Endothelial cell of umbilical vein (primary cell): ENCODE measurements around the gene ALOX12. TPM values are rescaled to one million over a fixed set of nuclear protein-coding genes. Genes with fewer than 3 reads are reported as not detected.

ENCODE experiments used
- BruUV-seq: library from RNA; stranded (reverse); fragments of 400-500 nt; replicated peaks from 2 replicates; lab custom pipeline; 2021; lab: Mats Ljungman, UMichigan
- CTCF ChIA-PET: fragments of 300-600, 350-600 bp; sonication (Branson Sonifier 250); formaldehyde crosslinking; loops from one replicate; lab custom pipeline; 2021; ENCODE audit warnings: antibody characterized with exemption, inconsistent platforms; lab: Charles Lee
- POLR2A ChIA-PET: fragments of 300-600, 350-600 bp; sonication (Branson Sonifier 250); formaldehyde crosslinking; loops from one replicate; lab custom pipeline; 2021; ENCODE audit warnings: antibody characterized with exemption, inconsistent platforms; lab: Charles Lee
- DNase-seq: peaks from one replicate; pipeline ENCODE4 v3.0.0-alpha.2; 2011; ENCODE audit warnings: low read depth, low spot score
- FAIRE-seq: peaks from 2 replicates; lab custom pipeline; 2011; peaks lifted over from hg19 to GRCh38; lab: Jason Lieb, UNC
- H2AFZ ChIP-seq: 2 replicates; pipeline ENCODE4 v1.6.0; 2012; ENCODE audit warnings: low read depth, low read length, control low read depth, inconsistent platforms
- H3K27ac ChIP-seq: 2 replicates; pipeline ENCODE4 v1.5.1; 2011; ENCODE audit warnings: low read depth, mild to moderate bottlenecking, control low read depth, low read length, moderate library complexity; ENCODE audit not compliant: insufficient read depth
- H3K27me3 ChIP-seq, 2 experiments: 2 replicates each; pipeline versions ENCODE4 v1.6.0 to v1.6.1; 2011; ENCODE audit warnings: low read length in 2 of 2, mixed read lengths in 1 of 2; ENCODE audit not compliant: control insufficient read depth in 2 of 2, insufficient read depth in 2 of 2
- H3K36me3 ChIP-seq, 2 experiments: 2 replicates in 1 of 2; 3 replicates in 1 of 2; pipeline ENCODE4 v1.5.1; 2011; ENCODE audit warnings: low read length in 2 of 2, mild to moderate bottlenecking in 1 of 2, moderate library complexity in 1 of 2; ENCODE audit not compliant: control insufficient read depth in 2 of 2, insufficient read depth in 2 of 2; ENCODE audit errors: extremely low read depth in 1 of 2
- H3K4me1 ChIP-seq: 3 replicates; pipeline ENCODE4 v1.5.1; 2011; ENCODE audit warnings: mild to moderate bottlenecking, low read length; ENCODE audit not compliant: control insufficient read depth, insufficient read depth; ENCODE audit errors: extremely low read depth
- H3K4me2 ChIP-seq: 2 replicates; pipeline ENCODE4 v1.6.1; 2011; ENCODE audit warnings: low read length, control low read depth, mixed read lengths; ENCODE audit not compliant: insufficient read depth
- H3K4me3 ChIP-seq, 3 experiments: fragments of 200-600 bp in 1 of 3; sonication (generic), shearing (Covaris generic) in 1 of 3; replicated peaks in 1 of 3; 2 replicates each; pipeline ENCODE4 v1.5.1; 2011 to 2016; ENCODE audit warnings: control low read depth in 3 of 3, low read length in 3 of 3, mild to moderate bottlenecking in 2 of 3, inconsistent platforms in 1 of 3, low read depth in 1 of 3, moderate library complexity in 1 of 3; ENCODE audit not compliant: insufficient read depth in 1 of 3
- H3K79me2 ChIP-seq: 2 replicates; pipeline ENCODE4 v1.6.0; 2012; ENCODE audit warnings: low read length, inconsistent platforms; ENCODE audit not compliant: control insufficient read depth, insufficient read depth
- H3K9ac ChIP-seq: replicated peaks from 2 replicates; pipeline ENCODE3; 2011; ENCODE audit warnings: low read length, control low read depth; ENCODE audit not compliant: insufficient read depth; ENCODE audit errors: extremely low read depth
- H3K9me1 ChIP-seq: replicated peaks from 3 replicates; pipeline ENCODE4 v1.6.0; 2011; ENCODE audit warnings: mild to moderate bottlenecking, low read length; ENCODE audit not compliant: control insufficient read depth, insufficient read depth; ENCODE audit errors: extremely low read depth
- H3K9me3 ChIP-seq: replicated peaks from 2 replicates; pipeline ENCODE4 v1.5.1; 2012; ENCODE audit warnings: low read length, inconsistent platforms; ENCODE audit not compliant: control insufficient read depth, insufficient read depth
- H4K20me1 ChIP-seq: replicated peaks from 2 replicates; pipeline ENCODE3; 2011; ENCODE audit warnings: mild to moderate bottlenecking, low read length; ENCODE audit not compliant: control insufficient read depth, insufficient read depth; ENCODE audit errors: extremely low read depth
- CTCF ChIP-seq, 2 donors: IDR thresholded peaks; 1 replicate in 1 of 2; 2 replicates in 1 of 2; pipeline ENCODE4 v1.5.1; 2011; ENCODE audit warnings: low read length in 2 of 2, mild to moderate bottlenecking in 2 of 2, moderate library complexity in 2 of 2, control low read depth in 1 of 2, inconsistent platforms in 1 of 2, low read depth in 1 of 2; ENCODE audit not compliant: insufficient read depth in 1 of 2; ENCODE audit errors: extremely low read depth in 1 of 2
- EZH2 ChIP-seq: IDR thresholded peaks from 2 replicates; pipeline ENCODE4 v1.6.1; 2012; ENCODE audit warnings: borderline replicate concordance, low read depth, mild to moderate bottlenecking, moderate library complexity, low read length, inconsistent platforms; ENCODE audit not compliant: severe bottlenecking
- FOS ChIP-seq: IDR thresholded peaks from 2 replicates; pipeline ENCODE4 v1.6.1; 2011; ENCODE audit warnings: mild to moderate bottlenecking, low read length, moderate library complexity, borderline replicate concordance; ENCODE audit not compliant: insufficient read depth
- GATA2 ChIP-seq: IDR thresholded peaks from 2 replicates; pipeline ENCODE4 v1.7.0; 2011; ENCODE audit warnings: low read depth, mild to moderate bottlenecking, moderate library complexity, mixed read lengths, low read length; ENCODE audit not compliant: insufficient read length, insufficient read depth
- MYC ChIP-seq: IDR thresholded peaks from one replicate; pipeline ENCODE4 v1.6.1; 2011; ENCODE audit warnings: mild to moderate bottlenecking, low read depth, low read length
- POLR2AphosphoS5 ChIP-seq: IDR thresholded peaks from 2 replicates; pipeline ENCODE4 v1.6.1; 2012; ENCODE audit warnings: low read depth, mild to moderate bottlenecking, control low read depth, low read length, moderate library complexity; ENCODE audit not compliant: insufficient read depth
- dilution Hi-C: fragments of 300-500 bp; cut with MboI; formaldehyde crosslinking; loops from one replicate; pipeline ENCODE4 v1.15.0; 2019; ENCODE audit warnings: low sequenced_read_pairs; ENCODE audit not compliant: extremely low pct_ligation_motif_present
- intact Hi-C: fragments of 100-400 bp; cut with micrococcal nuclease; formaldehyde crosslinking; loops from one replicate; pipeline ENCODE4 v1.10.0; 2022
- polyA plus RNA-seq, 4 experiments: library from polyadenylated mRNA; depleted of rRNA in 3 of 4; stranded (reverse) in 3 of 4; unstranded in 1 of 4; fragments of >200 nt; gene quantifications; 2 replicates each; pipeline versions ENCODE4 v1.2.1 to v1.2.3, GENCODE V29; 2011 to 2012; ENCODE audit warnings: missing spikeins in 1 of 4
- total RNA-seq: library from RNA; stranded (reverse); gene quantifications from 2 replicates; pipeline ENCODE4 v1.2.3, GENCODE V29; 2021
- TF ChIP-seq, protein P1 (sequence below): IDR thresholded peaks from 2 replicates; pipeline ENCODE4 v1.6.1; 2011; ENCODE audit not compliant: insufficient read depth, insufficient read length

ALOX12 gene
- total and polyA plus RNA-seq, 2 donors (not counting 3 experiments of a cell fraction or from before 2014, with no cell fraction given): not detected

DNA sequence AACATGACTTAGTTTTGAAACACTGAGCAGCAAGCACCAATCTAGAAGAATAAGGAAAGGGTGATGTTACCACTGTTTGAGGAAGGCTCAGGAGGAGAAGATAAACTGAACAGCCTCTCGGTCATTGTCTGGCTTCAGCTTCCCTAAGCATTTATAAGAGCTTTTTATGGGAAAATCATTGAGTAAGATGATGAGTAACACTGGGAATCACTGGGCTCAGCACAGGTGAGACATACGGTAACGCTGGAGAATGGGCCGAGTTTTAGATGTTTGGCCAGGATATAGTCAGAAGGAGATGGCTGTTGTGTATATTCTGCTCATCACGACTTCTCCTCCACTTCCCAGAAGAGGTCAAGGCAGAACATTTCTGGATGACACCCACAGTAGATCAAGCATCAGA lies 42.2 kb upstream of the ALOX12 start:
- no peaks in the 10 kb centered on the region for H3K9me3 ChIP-seq
- dilution Hi-C loops (no loop called here), intact Hi-C loops (no loop called here)
- no peaks in the 10 kb centered on the region for H4K20me1 ChIP-seq
- no peaks in the 10 kb centered on the region for H3K79me2 ChIP-seq
- H2AFZ ChIP-seq: no peak overlapping the region
- CTCF ChIA-PET: no interaction called here
- BruUV-seq: no TSS peak
- no peak overlapping the region for H3K27ac ChIP-seq
- no peaks in the 10 kb centered on the region for H3K9me1 ChIP-seq
- H3K36me3 ChIP-seq: no peaks in the 10 kb centered on the region
- H3K9ac ChIP-seq: no peak overlapping the region
- H3K4me3 ChIP-seq: no peak overlapping the region
- TF ChIP-seq CTCF (IDR thresholded peaks at IDR 0.05; ENCODE audit: extremely low read depth in 1 of 2, insufficient read depth in 1 of 2, low read depth in 1 of 2, low read length in 2 of 2) (no peak), GATA2 (no peak), FOS (no peak), POLR2AphosphoS5 (no peak), EZH2 (no peak), MYC (no peak)
- TF ChIP-seq, protein P1, sequence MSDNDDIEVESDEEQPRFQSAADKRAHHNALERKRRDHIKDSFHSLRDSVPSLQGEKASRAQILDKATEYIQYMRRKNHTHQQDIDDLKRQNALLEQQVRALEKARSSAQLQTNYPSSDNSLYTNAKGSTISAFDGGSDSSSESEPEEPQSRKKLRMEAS: no peak
- H3K4me1 ChIP-seq: no peaks in the 10 kb centered on the region
- no peak overlapping the region for H3K4me2 ChIP-seq
- POLR2A ChIA-PET: no interaction called here
- no peak for DNase-seq
- FAIRE-seq: no peak
- peaks cover 5 to 9% of the 10 kb centered on the region in 2 experiments for H3K27me3 ChIP-seq
